IMR-90 (cell line): ENCODE data around the gene ZNF133. TPM values are rescaled to one million over a fixed set of nuclear protein-coding genes. Genes with fewer than 3 reads are reported as not detected.

Source experiments
- ATAC-seq: fragments of 200-7000 bp; cut with Tn5 transposase; 2 replicates; pipeline ENCODE4 v1.9.1; 2020; ENCODE audit warnings: low read depth, mild to moderate bottlenecking, moderate library complexity
- BruUV-seq: library from RNA; stranded (reverse); fragments of 400-500 nt; replicated peaks from 2 replicates; lab custom pipeline; 2021; lab: Mats Ljungman, UMichigan
- CTCF ChIA-PET: fragments of 300-600 bp; formaldehyde crosslinking; extraction: SDS; loops from one replicate; lab custom pipeline; 2021; ENCODE audit warnings: antibody characterized with exemption; lab: Yijun Ruan, JAX
- POLR2A ChIA-PET: fragments of 300-600 bp; sonication (Branson Sonifier 250); formaldehyde crosslinking; loops from one replicate; lab custom pipeline; 2022; ENCODE audit warnings: antibody characterized with exemption; ENCODE audit not compliant: unreplicated experiment; lab: Charles Lee
- DNase-seq: peaks from one replicate; pipeline ENCODE4 v3.0.0; 2013
- H2AFZ ChIP-seq: replicated peaks from 2 replicates; pipeline ENCODE3; 2013; ENCODE audit warnings: low read length, mild to moderate bottlenecking; ENCODE audit not compliant: poor library complexity
- H2AK5ac ChIP-seq: 2 replicates; pipeline ENCODE4 v1.6.1; 2013; ENCODE audit warnings: low read depth, low read length, inconsistent platforms
- H2AK9ac ChIP-seq: replicated peaks from 2 replicates; pipeline ENCODE3; 2013; ENCODE audit warnings: mild to moderate bottlenecking, low read depth, low read length, moderate library complexity; ENCODE audit not compliant: poor library complexity
- H2BK120ac ChIP-seq: 2 replicates; pipeline ENCODE4 v1.6.1; 2013; ENCODE audit warnings: low read depth, low read length, inconsistent platforms
- H2BK15ac ChIP-seq: 3 replicates; pipeline ENCODE4 v1.6.1; 2013; ENCODE audit warnings: low read depth, low read length, inconsistent platforms
- H2BK20ac ChIP-seq: 2 replicates; pipeline ENCODE4 v1.6.1; 2013; ENCODE audit warnings: low read depth, mild to moderate bottlenecking, inconsistent platforms, low read length, moderate library complexity
- H2BK5ac ChIP-seq: 2 replicates; pipeline ENCODE4 v1.6.1; 2013; ENCODE audit warnings: mild to moderate bottlenecking, low read depth, low read length, inconsistent platforms; ENCODE audit not compliant: poor library complexity, severe bottlenecking
- H3K14ac ChIP-seq: replicated peaks from 2 replicates; pipeline ENCODE4 v1.6.1; 2013; ENCODE audit warnings: low read depth, low read length, inconsistent platforms
- H3K18ac ChIP-seq: 2 replicates; pipeline ENCODE4 v1.6.1; 2013; ENCODE audit warnings: low read depth, low read length, control low read depth
- H3K23ac ChIP-seq: 2 replicates; pipeline ENCODE4 v1.6.1; 2013; ENCODE audit warnings: low read depth, low read length, inconsistent platforms
- H3K27ac ChIP-seq: 2 replicates; pipeline ENCODE4 v1.5.1; 2013; ENCODE audit warnings: mild to moderate bottlenecking, control low read depth, low read length; ENCODE audit not compliant: insufficient read depth
- H3K27me3 ChIP-seq: 2 replicates; pipeline ENCODE4 v1.6.1; 2013; ENCODE audit warnings: low read length; ENCODE audit not compliant: control insufficient read depth, insufficient read depth
- H3K36me3 ChIP-seq: 2 replicates; pipeline ENCODE4 v1.6.1; 2013; ENCODE audit warnings: low read length, mixed read lengths; ENCODE audit not compliant: control insufficient read depth, insufficient read depth
- H3K4ac ChIP-seq: 2 replicates; pipeline ENCODE4 v1.6.1; 2013; ENCODE audit warnings: low read depth, low read length, inconsistent platforms
- H3K4me1 ChIP-seq: 2 replicates; pipeline ENCODE4 v1.6.1; 2013; ENCODE audit warnings: low read length, mixed read lengths; ENCODE audit not compliant: control insufficient read depth, insufficient read depth
- H3K4me2 ChIP-seq: 2 replicates; pipeline ENCODE4 v1.6.1; 2013; ENCODE audit warnings: low read depth, mild to moderate bottlenecking, control low read depth, low read length, moderate library complexity
- H3K4me3 ChIP-seq: 2 replicates; pipeline ENCODE4 v1.5.1; 2013; ENCODE audit warnings: low read depth, mild to moderate bottlenecking, control low read depth, low read length, moderate library complexity; ENCODE audit not compliant: insufficient read depth
- H3K56ac ChIP-seq: 2 replicates; pipeline ENCODE4 v1.6.1; 2013; ENCODE audit warnings: low read length, inconsistent platforms; ENCODE audit not compliant: insufficient read depth; ENCODE audit errors: extremely low read depth
- H3K79me1 ChIP-seq, 2 experiments: 2 replicates each; pipeline ENCODE4 v1.6.1; 2013; ENCODE audit warnings: low read length in 2 of 2, inconsistent platforms in 1 of 2, low read depth in 1 of 2
- H3K9ac ChIP-seq: 2 replicates; pipeline ENCODE4 v1.6.1; 2013; ENCODE audit warnings: low read depth, low read length, control low read depth
- H3K9me1 ChIP-seq: 2 replicates; pipeline ENCODE4 v1.6.1; 2013; ENCODE audit warnings: low read length, inconsistent platforms; ENCODE audit not compliant: insufficient read depth
- H3K9me3 ChIP-seq: 2 replicates; pipeline ENCODE4 v1.6.1; 2013; ENCODE audit warnings: low read length; ENCODE audit not compliant: control insufficient read depth, insufficient read depth
- H4K20me1 ChIP-seq: 2 replicates; pipeline ENCODE4 v1.6.1; 2013; ENCODE audit warnings: low read length, inconsistent platforms; ENCODE audit not compliant: insufficient read depth
- H4K5ac ChIP-seq: 2 replicates; pipeline ENCODE4 v1.6.1; 2013; ENCODE audit warnings: mild to moderate bottlenecking, low read depth, low read length, control low read depth
- H4K8ac ChIP-seq, 2 experiments: 2 replicates each; pipeline ENCODE4 v1.6.1; 2013; ENCODE audit warnings: low read depth in 2 of 2, low read length in 2 of 2, control low read depth in 1 of 2, inconsistent platforms in 1 of 2
- H4K91ac ChIP-seq: 2 replicates; pipeline ENCODE4 v1.6.1; 2013; ENCODE audit warnings: low read depth, low read length, inconsistent platforms; ENCODE audit not compliant: insufficient read depth
- CHD1 ChIP-seq: IDR thresholded peaks from 2 replicates; pipeline ENCODE4 v1.6.1; 2012; ENCODE audit warnings: low read depth, low read length, improper control_type of control experiment
- MAFK ChIP-seq: IDR thresholded peaks from 2 replicates; pipeline ENCODE4 v1.6.1; 2012; ENCODE audit warnings: low read depth, low read length, improper control_type of control experiment
- MXI1 ChIP-seq: IDR thresholded peaks from 2 replicates; pipeline ENCODE4 v1.6.1; 2012; ENCODE audit warnings: low read depth, mild to moderate bottlenecking, low read length, moderate library complexity, borderline replicate concordance
- RAD21 ChIP-seq: IDR thresholded peaks from 2 replicates; pipeline ENCODE4 v1.6.1; 2012; ENCODE audit warnings: low read length, improper control_type of control experiment
- SMC3 ChIP-seq: fragments of 150-350 bp; IDR thresholded peaks from 2 replicates; pipeline ENCODE4 v1.6.1; 2016; ENCODE audit warnings: low read depth, mild to moderate bottlenecking, antibody characterized with exemption, low read length, moderate library complexity
- WGBS, 2 experiments: methylation state at CpG; one replicate each; pipeline versions ENCODE4 v1.1.5 to v1.1.7; 2013; ENCODE audit warnings: missing lambda C conversion rate in 2 of 2; ENCODE audit not compliant: insufficient read length in 1 of 2; ENCODE audit errors: extremely low coverage in 2 of 2; 5-methylcytosine and 5-hydroxymethylcytosine counted together
- dilution Hi-C: fragments of 300-500 bp; cut with HindIII; formaldehyde crosslinking; loops from one replicate; pipeline ENCODE4 v1.14.3; 2018; ENCODE audit warnings: low sequenced_read_pairs; ENCODE audit not compliant: unreplicated experiment
- in situ Hi-C: fragments of 300-500 bp; cut with MboI; formaldehyde crosslinking; loops from 3 replicates; pipeline ENCODE4 v1.14.3; 2019; ENCODE audit warnings: low sequenced_read_pairs, inconsistent platforms, mixed read lengths
- intact Hi-C: fragments of 100-400 bp; cut with micrococcal nuclease; formaldehyde crosslinking; loops from 2 replicates; pipeline ENCODE4 v1.10.0; 2022
- polyA plus RNA-seq, 3 experiments: library from polyadenylated mRNA; depleted of rRNA; stranded (reverse); fragments of >200 nt; gene quantifications; 2 replicates each; pipeline ENCODE4 v1.2.3, GENCODE V29; 2012; ENCODE audit warnings: low replicate concordance in 1 of 3
- total RNA-seq: library from RNA; depleted of rRNA; stranded (reverse); fragments of >200 nt; gene quantifications from 2 replicates; pipeline ENCODE4 v1.2.3, GENCODE V29; 2012
- TF ChIP-seq, protein P1 (sequence below): fragments of 150-350 bp; IDR thresholded peaks from 2 replicates; pipeline ENCODE4 v1.6.1; 2017; ENCODE audit warnings: mild to moderate bottlenecking, antibody characterized with exemption, low read length, low read depth
- TF ChIP-seq, protein P2 (sequence below): conservative IDR thresholded peaks from 2 replicates; pipeline ENCODE4 v1.5.1; 2012; ENCODE audit warnings: mild to moderate bottlenecking, low read depth, low read length, improper control_type of control experiment
- TF ChIP-seq, protein P3 (sequence below): fragments of 150-350 bp; IDR thresholded peaks from 2 replicates; pipeline ENCODE4 v1.6.1; 2016; ENCODE audit warnings: low read depth, mild to moderate bottlenecking, low read length, moderate library complexity, borderline replicate concordance

Gene ZNF133
- total and polyA plus RNA-seq, 2 of the 4 experiments (the other 2 are of a cell fraction) = 18.3 to 33.5 TPM

DNA sequence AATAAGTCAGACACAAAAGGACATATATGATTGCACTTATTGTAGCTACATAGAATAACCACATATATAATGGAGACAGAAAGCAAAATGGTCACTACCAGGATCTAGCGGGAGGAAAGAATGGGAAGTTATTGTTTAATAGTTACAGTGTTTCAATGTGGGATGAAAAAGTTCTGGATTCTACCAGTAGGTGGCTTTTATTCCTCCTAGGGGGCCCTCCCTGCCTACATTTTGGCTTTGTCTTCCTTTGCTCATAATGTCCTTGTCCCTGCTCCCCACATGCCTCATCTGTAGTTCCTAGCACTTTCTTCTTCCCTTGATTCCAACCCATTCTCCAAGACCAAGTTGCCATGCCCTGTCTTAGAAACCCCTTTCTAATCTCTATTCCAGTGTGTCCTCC lies 16.3 kb downstream of the ZNF133 start:
- H2BK5ac ChIP-seq = no peak overlapping the region
- H3K36me3 ChIP-seq = peaks cover 10% of the 10 kb centered on the region
- POLR2A ChIA-PET = no interaction called here
- dilution Hi-C loops = no loop called here
- H4K20me1 ChIP-seq = no peaks in the 10 kb centered on the region
- 0 out of 4 replicates have a peak overlapping the region, but pooled peaks of 1 of the 2 experiments have one; percentile 9 for H4K8ac ChIP-seq
- peaks cover 15 to 19% of the 10 kb centered on the region in 2 experiments for H3K79me1 ChIP-seq
- H3K9ac ChIP-seq = no peak overlapping the region
- H3K4ac ChIP-seq = no peak overlapping the region
- no peak overlapping the region for H4K91ac ChIP-seq
- H3K4me1 ChIP-seq = no peaks in the 10 kb centered on the region
- no peak overlapping the region for H3K23ac ChIP-seq
- no peak overlapping the region for H2BK20ac ChIP-seq
- H4K5ac ChIP-seq = no peak overlapping the region
- H2BK15ac ChIP-seq = no peak overlapping the region
- WGBS, 2 experiments = no CpG with 5 or more reads among the region's 1 CpG
- H3K9me3 ChIP-seq = no peaks in the 10 kb centered on the region
- TF ChIP-seq RAD21 = no peak
- TF ChIP-seq, protein P1, sequence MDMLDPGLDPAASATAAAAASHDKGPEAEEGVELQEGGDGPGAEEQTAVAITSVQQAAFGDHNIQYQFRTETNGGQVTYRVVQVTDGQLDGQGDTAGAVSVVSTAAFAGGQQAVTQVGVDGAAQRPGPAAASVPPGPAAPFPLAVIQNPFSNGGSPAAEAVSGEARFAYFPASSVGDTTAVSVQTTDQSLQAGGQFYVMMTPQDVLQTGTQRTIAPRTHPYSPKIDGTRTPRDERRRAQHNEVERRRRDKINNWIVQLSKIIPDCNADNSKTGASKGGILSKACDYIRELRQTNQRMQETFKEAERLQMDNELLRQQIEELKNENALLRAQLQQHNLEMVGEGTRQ = no peak
- no peak for TF ChIP-seq MAFK
- no peak for TF ChIP-seq SMC3
- TF ChIP-seq, protein P2, sequence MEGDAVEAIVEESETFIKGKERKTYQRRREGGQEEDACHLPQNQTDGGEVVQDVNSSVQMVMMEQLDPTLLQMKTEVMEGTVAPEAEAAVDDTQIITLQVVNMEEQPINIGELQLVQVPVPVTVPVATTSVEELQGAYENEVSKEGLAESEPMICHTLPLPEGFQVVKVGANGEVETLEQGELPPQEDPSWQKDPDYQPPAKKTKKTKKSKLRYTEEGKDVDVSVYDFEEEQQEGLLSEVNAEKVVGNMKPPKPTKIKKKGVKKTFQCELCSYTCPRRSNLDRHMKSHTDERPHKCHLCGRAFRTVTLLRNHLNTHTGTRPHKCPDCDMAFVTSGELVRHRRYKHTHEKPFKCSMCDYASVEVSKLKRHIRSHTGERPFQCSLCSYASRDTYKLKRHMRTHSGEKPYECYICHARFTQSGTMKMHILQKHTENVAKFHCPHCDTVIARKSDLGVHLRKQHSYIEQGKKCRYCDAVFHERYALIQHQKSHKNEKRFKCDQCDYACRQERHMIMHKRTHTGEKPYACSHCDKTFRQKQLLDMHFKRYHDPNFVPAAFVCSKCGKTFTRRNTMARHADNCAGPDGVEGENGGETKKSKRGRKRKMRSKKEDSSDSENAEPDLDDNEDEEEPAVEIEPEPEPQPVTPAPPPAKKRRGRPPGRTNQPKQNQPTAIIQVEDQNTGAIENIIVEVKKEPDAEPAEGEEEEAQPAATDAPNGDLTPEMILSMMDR = no peak; the same call in 1 of the 2 replicates
- no peak for TF ChIP-seq CHD1
- TF ChIP-seq MXI1 = no peak
- TF ChIP-seq, protein P3, sequence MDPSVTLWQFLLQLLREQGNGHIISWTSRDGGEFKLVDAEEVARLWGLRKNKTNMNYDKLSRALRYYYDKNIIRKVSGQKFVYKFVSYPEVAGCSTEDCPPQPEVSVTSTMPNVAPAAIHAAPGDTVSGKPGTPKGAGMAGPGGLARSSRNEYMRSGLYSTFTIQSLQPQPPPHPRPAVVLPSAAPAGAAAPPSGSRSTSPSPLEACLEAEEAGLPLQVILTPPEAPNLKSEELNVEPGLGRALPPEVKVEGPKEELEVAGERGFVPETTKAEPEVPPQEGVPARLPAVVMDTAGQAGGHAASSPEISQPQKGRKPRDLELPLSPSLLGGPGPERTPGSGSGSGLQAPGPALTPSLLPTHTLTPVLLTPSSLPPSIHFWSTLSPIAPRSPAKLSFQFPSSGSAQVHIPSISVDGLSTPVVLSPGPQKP = no peak
- no peak overlapping the region for H3K18ac ChIP-seq
- H2AFZ ChIP-seq = no peak overlapping the region
- H3K14ac ChIP-seq = no peak overlapping the region
- H2BK120ac ChIP-seq = no peak overlapping the region
- H3K56ac ChIP-seq = no peak overlapping the region
- CTCF ChIA-PET = no interaction called here
- no peak overlapping the region for H2AK5ac ChIP-seq
- intact Hi-C loops = loop anchor here (10.0 kb wide), 1 partner anchor 160 kb away; the partner anchor contains the start of genes DZANK1 and POLR3F
- H3K9me1 ChIP-seq = peaks cover 3% of the 10 kb centered on the region; the same call in 1 of the 2 replicates
- H3K4me2 ChIP-seq = no peak overlapping the region
- in situ Hi-C loops = no loop called here
- no TSS peak for BruUV-seq
- ATAC-seq (no peak), DNase-seq (no peak)
- H2AK9ac ChIP-seq = no peak overlapping the region
- H3K27ac ChIP-seq = no peak overlapping the region
- no peak overlapping the region for H3K4me3 ChIP-seq
- H3K27me3 ChIP-seq = no peaks in the 10 kb centered on the region
